ENCODE measurements around the gene ANKRD39. TPM values are rescaled to one million over a fixed set of nuclear protein-coding genes. Genes with fewer than 3 reads are reported as not detected.

Gene ANKRD39
- total RNA-seq, 1 donor from 2014 or later = 14.9 TPM

DNA sequence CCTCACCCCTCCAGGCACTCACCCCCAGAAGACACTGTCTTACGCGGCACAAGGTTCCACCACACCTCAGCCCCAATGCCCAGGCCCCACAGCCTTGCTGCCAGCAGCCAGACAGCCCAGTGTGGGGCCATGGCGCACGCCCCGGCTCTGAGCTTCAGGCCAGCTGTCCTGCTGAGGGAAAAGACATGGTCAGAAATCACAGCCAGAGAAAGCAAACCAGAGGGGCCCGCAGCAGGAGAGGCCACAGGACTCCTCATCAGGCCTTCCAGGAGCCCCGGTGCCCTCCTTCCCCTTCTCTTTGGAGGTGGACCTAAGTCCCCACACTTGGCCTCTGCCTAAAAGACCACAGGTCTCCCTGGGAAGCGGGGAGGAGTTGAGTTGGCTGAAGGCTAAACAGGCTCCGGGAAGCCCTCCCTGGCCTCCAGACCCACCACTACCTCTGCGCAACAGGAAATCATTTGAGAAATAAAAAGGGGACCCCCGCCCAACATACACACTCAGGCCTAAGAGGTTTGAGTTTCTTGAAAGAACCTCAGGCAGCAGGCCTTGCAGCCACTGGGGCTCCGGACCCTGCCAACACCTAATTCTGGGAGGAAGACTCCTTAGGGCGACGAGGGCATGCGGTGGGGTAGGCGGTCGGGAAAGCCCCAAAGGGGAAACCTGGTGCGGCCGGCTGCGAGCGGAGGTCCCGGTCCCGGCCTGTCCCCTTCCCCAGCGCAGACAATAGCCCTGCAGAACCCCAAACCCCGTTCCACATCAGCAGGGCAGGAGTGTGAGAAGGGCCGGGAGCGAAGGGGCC is 10.1 kb upstream of the ANKRD39 start:
- DNase-seq (ENCODE audit: low spot score) = no peak
- TF ChIP-seq, protein P1, sequence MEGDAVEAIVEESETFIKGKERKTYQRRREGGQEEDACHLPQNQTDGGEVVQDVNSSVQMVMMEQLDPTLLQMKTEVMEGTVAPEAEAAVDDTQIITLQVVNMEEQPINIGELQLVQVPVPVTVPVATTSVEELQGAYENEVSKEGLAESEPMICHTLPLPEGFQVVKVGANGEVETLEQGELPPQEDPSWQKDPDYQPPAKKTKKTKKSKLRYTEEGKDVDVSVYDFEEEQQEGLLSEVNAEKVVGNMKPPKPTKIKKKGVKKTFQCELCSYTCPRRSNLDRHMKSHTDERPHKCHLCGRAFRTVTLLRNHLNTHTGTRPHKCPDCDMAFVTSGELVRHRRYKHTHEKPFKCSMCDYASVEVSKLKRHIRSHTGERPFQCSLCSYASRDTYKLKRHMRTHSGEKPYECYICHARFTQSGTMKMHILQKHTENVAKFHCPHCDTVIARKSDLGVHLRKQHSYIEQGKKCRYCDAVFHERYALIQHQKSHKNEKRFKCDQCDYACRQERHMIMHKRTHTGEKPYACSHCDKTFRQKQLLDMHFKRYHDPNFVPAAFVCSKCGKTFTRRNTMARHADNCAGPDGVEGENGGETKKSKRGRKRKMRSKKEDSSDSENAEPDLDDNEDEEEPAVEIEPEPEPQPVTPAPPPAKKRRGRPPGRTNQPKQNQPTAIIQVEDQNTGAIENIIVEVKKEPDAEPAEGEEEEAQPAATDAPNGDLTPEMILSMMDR (IDR thresholded peaks at IDR 0.05; ENCODE audit: unreplicated experiment) = no peak
- H3K4me1 Mint-ChIP-seq (ENCODE audit: unreplicated experiment) = peaks cover 50% of the 10 kb centered on the region
- H3K9me3 Mint-ChIP-seq (ENCODE audit: unreplicated experiment) = no peaks in the 10 kb centered on the region
- H3K27me3 Mint-ChIP-seq (ENCODE audit: unreplicated experiment) = peaks cover 25% of the 10 kb centered on the region
- H3K4me3 Mint-ChIP-seq (ENCODE audit: unreplicated experiment) = peak overlapping the region; percentile 97
- H3K36me3 Mint-ChIP-seq (ENCODE audit: low read depth, unreplicated experiment) = peaks cover 41% of the 10 kb centered on the region
- H3K27ac Mint-ChIP-seq (ENCODE audit: unreplicated experiment) = peak overlapping the region; percentile 94

DNA sequence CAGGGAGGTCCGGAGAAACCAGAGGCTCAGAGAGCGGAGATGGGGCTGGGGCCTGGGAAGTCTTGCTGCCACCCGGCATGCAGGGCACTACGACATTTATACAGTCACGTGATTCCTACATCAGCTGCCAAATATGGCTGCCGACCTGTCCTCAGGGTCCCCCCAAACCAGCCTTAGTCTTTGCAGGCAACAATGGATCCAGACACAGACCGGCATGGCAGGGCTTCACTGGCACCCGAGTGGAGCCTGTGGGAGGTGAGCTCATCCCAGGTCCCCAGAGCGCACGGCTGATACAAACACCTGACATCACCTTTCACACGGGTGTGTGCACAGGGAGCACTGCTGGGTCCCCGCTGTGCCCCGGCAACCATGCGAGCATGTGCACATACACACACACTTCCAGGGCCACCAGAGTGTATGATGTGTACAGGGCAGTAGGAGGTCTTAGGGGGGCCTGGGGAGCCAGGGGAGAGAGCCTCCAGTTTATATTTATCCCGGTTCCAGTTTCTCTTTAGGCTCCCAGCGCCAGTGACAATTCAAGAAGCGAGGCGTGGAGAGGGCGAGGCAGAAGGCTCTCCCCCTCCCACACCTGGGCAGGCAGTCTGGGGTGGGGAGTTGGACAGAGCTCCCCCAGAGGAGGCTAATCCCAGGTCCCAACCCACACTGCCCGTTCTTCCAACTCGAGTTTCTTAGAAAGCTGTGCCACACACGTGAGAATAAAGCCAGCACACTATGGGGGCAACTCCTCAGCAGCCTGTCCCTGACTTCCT is 9.4 kb upstream of the ANKRD39 start:
- H3K9me3 Mint-ChIP-seq (ENCODE audit: unreplicated experiment) = no peaks in the 10 kb centered on the region
- H3K36me3 Mint-ChIP-seq (ENCODE audit: low read depth, unreplicated experiment) = peaks cover 44% of the 10 kb centered on the region
- TF ChIP-seq, protein P1 (IDR thresholded peaks at IDR 0.05; ENCODE audit: unreplicated experiment) = no peak
- H3K4me3 Mint-ChIP-seq (ENCODE audit: unreplicated experiment) = peak overlapping the region; percentile 97
- H3K4me1 Mint-ChIP-seq (ENCODE audit: unreplicated experiment) = peaks cover 47% of the 10 kb centered on the region
- H3K27me3 Mint-ChIP-seq (ENCODE audit: unreplicated experiment) = peaks cover 23% of the 10 kb centered on the region
- peak overlapping the region; percentile 94 for H3K27ac Mint-ChIP-seq (ENCODE audit: unreplicated experiment)
- DNase-seq (ENCODE audit: low spot score) = no peak

DNA sequence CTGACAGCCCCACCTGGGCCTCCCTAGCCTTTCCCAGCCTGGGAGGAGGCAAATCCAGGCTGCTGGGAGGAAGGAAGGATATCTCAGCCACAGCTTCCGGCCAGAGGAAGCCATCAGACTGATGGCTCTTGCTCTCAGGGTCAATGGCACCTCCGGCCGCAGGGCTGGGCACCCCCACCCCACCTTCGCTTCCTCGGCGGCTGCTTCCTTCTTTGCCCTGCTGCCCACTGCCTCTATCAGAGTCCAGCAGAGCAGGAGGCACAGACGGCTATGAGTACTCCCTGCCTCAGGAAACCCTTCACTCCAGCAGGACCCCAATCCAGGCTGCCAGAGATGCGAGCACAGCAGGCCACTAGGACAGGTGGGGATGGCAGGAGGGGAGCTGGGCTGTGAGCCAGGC is 8.8 kb upstream of the ANKRD39 start:
- Mint-ChIP-seq H3K4me3 (ENCODE audit: unreplicated experiment) (peak overlapping the region; percentile 97), H3K9me3 (ENCODE audit: unreplicated experiment) (no peaks in the 10 kb centered on the region), H3K27me3 (ENCODE audit: unreplicated experiment) (peaks cover 20% of the 10 kb centered on the region), H3K36me3 (ENCODE audit: low read depth, unreplicated experiment) (peaks cover 46% of the 10 kb centered on the region), H3K27ac (ENCODE audit: unreplicated experiment) (peak overlapping the region; percentile 86), H3K4me1 (ENCODE audit: unreplicated experiment) (peaks cover 50% of the 10 kb centered on the region)
- no peak for DNase-seq (ENCODE audit: low spot score)
- TF ChIP-seq, protein P1 (IDR thresholded peaks at IDR 0.05; ENCODE audit: unreplicated experiment) = no peak

DNA sequence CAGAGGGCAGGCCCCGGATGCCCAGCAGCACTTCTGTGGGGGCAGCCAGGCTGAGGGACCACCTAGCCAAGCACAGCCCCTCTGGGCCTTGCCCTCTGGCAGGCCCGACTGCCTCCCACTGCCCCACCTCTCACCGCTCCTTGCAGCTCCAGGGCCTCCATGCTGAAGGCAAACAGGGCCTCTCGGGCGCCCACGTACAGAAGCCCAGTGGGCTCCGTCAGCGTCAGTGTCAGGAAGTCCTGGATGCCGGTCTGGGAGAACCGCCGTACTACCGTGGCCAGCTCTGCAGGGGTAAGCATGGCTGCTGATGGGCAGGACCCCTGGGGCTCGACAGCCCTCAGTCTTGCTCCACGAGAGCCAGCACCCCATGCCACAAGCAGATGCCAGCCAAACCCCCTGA is 8.3 kb upstream of the ANKRD39 start:
- Mint-ChIP-seq H3K4me3 (ENCODE audit: unreplicated experiment) (peak overlapping the region; percentile 97), H3K27me3 (ENCODE audit: unreplicated experiment) (peaks cover 17% of the 10 kb centered on the region), H3K27ac (ENCODE audit: unreplicated experiment) (no peak overlapping the region), H3K4me1 (ENCODE audit: unreplicated experiment) (peaks cover 49% of the 10 kb centered on the region), H3K36me3 (ENCODE audit: low read depth, unreplicated experiment) (peaks cover 43% of the 10 kb centered on the region), H3K9me3 (ENCODE audit: unreplicated experiment) (no peaks in the 10 kb centered on the region)
- TF ChIP-seq, protein P1 (IDR thresholded peaks at IDR 0.05; ENCODE audit: unreplicated experiment) = no peak
- DNase-seq (ENCODE audit: low spot score) = no peak

DNA sequence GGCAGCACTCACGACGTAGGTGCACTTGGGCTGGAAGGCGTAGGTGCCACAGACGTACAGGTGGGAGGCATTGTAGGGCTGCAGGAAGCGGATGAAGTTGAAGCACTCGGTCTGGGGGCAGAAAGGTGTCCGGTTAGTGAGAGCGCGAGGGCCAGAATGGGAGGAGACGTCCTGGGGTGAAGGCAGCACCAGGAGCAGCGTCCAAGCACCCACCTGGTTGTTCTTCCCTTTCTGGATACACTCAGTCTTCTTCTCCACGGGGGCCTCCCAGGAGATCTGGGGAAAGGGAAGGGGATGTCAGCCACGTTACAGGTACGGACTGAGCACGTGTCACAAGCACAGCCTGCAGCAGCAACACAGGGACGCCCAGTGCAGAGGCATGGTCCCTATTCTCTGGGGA is 7.8 kb upstream of the ANKRD39 start:
- Mint-ChIP-seq H3K27ac (ENCODE audit: unreplicated experiment) (peak overlapping the region; percentile 84), H3K27me3 (ENCODE audit: unreplicated experiment) (peaks cover 17% of the 10 kb centered on the region), H3K36me3 (ENCODE audit: low read depth, unreplicated experiment) (peaks cover 38% of the 10 kb centered on the region), H3K4me3 (ENCODE audit: unreplicated experiment) (peak overlapping the region; percentile 97), H3K4me1 (ENCODE audit: unreplicated experiment) (peaks cover 44% of the 10 kb centered on the region), H3K9me3 (ENCODE audit: unreplicated experiment) (no peaks in the 10 kb centered on the region)
- no peak for DNase-seq (ENCODE audit: low spot score)
- TF ChIP-seq, protein P1 (IDR thresholded peaks at IDR 0.05; ENCODE audit: unreplicated experiment) = no peak

Measured in endothelial cell (in vitro differentiated cells).